SK-N-MC (cell line): ENCODE measurements around the gene HASPIN.
"Not testable (repeated sequence)": the region's sequence is repeated elsewhere in the genome, so short reads cannot be mapped to it uniquely, and the experiment has no call there.

Experiments used
- DNase-seq: peaks from one replicate; pipeline ENCODE4 v3.0.0-alpha.2; 2011; ENCODE audit warnings: low read depth, low spot score
- H3K27ac ChIP-seq: fragments of 200-600 bp; sonication (generic); 2 replicates; pipeline ENCODE4 v1.5.1; 2016; ENCODE audit warnings: mixed run types
- H3K36me3 ChIP-seq: fragments of 200-600 bp; sonication (generic); 2 replicates; pipeline ENCODE4 v1.6.1; 2017; ENCODE audit warnings: antibody characterized with exemption, low read length, mixed read lengths; ENCODE audit not compliant: insufficient read depth
- H3K4me3 ChIP-seq: fragments of 200-600 bp; sonication (generic); 2 replicates; pipeline ENCODE4 v1.5.1; 2016
- H3K9ac ChIP-seq: fragments of 200-600 bp; sonication (generic); 2 replicates; pipeline ENCODE4 v1.8.0; 2017; ENCODE audit warnings: mixed run types, mixed read lengths; ENCODE audit not compliant: insufficient read length
- H3K9me3 ChIP-seq: fragments of 200-600 bp; sonication (generic); 2 replicates; pipeline ENCODE4 v1.6.1; 2017; ENCODE audit warnings: low read depth, mild to moderate bottlenecking, antibody characterized with exemption, low read length, moderate library complexity, mixed read lengths
- EZH2 ChIP-seq: fragments of 200-600 bp; sonication (generic); IDR thresholded peaks from one replicate; pipeline ENCODE4 v1.6.1; 2017; ENCODE audit warnings: antibody characterized with exemption
- FOXP2 ChIP-seq: optimal IDR thresholded peaks from 2 replicates; pipeline ENCODE3; 2011; ENCODE audit warnings: mild to moderate bottlenecking, moderate library complexity; ENCODE audit not compliant: insufficient read depth; ENCODE audit errors: extremely low read length, control extremely low read depth
- POLR2AphosphoS5 ChIP-seq: IDR thresholded peaks from 2 replicates; pipeline ENCODE4 v1.6.1; 2012; ENCODE audit warnings: mild to moderate bottlenecking, low read depth, low read length, borderline replicate concordance

HASPIN gene

GRCh38 chr17:3693829-3694231 is 29.9 kb upstream of the HASPIN start:
- Histone ChIP-seq H3K4me3 (no peak overlapping the region), H3K27ac (no peak overlapping the region), H3K36me3 (no peaks in the 10 kb centered on the region), H3K9me3 (no peaks in the 10 kb centered on the region), H3K9ac (no peak overlapping the region)
- DNase-seq: no peak
- TF ChIP-seq POLR2AphosphoS5: no peak

GRCh38 chr17:3695129-3695722 is 28.5 kb upstream of the HASPIN start:
- H3K27ac ChIP-seq: no peak overlapping the region
- peak overlapping the region; percentile 85 for H3K4me3 ChIP-seq
- no peaks in the 10 kb centered on the region for H3K36me3 ChIP-seq
- no peaks in the 10 kb centered on the region for H3K9me3 ChIP-seq
- TF ChIP-seq FOXP2 (no peak), POLR2AphosphoS5 (no peak), EZH2 (no peak)
- DNase-seq: no peak
- H3K9ac ChIP-seq: no peak overlapping the region

GRCh38 chr17:3695723-3696411 is 27.8 kb upstream of the HASPIN start, which contains the start of gene P2RX5:
TSS of gene P2RX5 (minus strand) at chr17:3696155. CDS start at chr17:3696005, 150 bp downstream.
- DNase-seq: no peak
- H3K9ac ChIP-seq: peak within 1 kb of the TSS; percentile 29
- no peak for TF ChIP-seq EZH2
- no peak for TF ChIP-seq FOXP2
- no peak for TF ChIP-seq POLR2AphosphoS5
- H3K27ac ChIP-seq: no peak within 1 kb of the TSS
- H3K9me3 ChIP-seq: no peaks in the 10 kb centered on the region
- peak within 1 kb of the TSS; percentile 85 for H3K4me3 ChIP-seq
- H3K36me3 ChIP-seq: no peaks in the 10 kb centered on the region

- Histone ChIP-seq H3K9ac (no peak overlapping the region), H3K9me3 (no peaks in the 10 kb centered on the region), H3K36me3 (no peaks in the 10 kb centered on the region), H3K4me3 (no peak overlapping the region), H3K27ac (no peak overlapping the region)
- TF ChIP-seq POLR2AphosphoS5 (no peak), FOXP2 (no peak), EZH2 (no peak)
- DNase-seq: no peak
Observed at GRCh38 chr17:3697103-3697476, 26.6 kb upstream of the HASPIN start.

GRCh38 chr17:3698139-3698538 is 25.6 kb upstream of the HASPIN start:
- Histone ChIP-seq H3K4me3 (no peak overlapping the region), H3K9me3 (no peaks in the 10 kb centered on the region), H3K9ac (no peak overlapping the region), H3K36me3 (no peaks in the 10 kb centered on the region), H3K27ac (no peak overlapping the region)
- no peak for TF ChIP-seq POLR2AphosphoS5
- TF ChIP-seq EZH2: no peak
- no peak for TF ChIP-seq FOXP2
- no peak for DNase-seq

GRCh38 chr17:3699951-3700350 is 23.8 kb upstream of the HASPIN start:
- Histone ChIP-seq H3K27ac (no peak overlapping the region), H3K9me3 (no peaks in the 10 kb centered on the region), H3K36me3 (no peaks in the 10 kb centered on the region), H3K4me3 (no peak overlapping the region), H3K9ac (no peak overlapping the region)
- DNase-seq: no peak
- TF ChIP-seq POLR2AphosphoS5 (no peak), EZH2 (no peak), FOXP2 (no peak)

- not testable (repeated sequence) for DNase-seq, H3K9ac ChIP-seq, H3K4me3 ChIP-seq, H3K27ac ChIP-seq, H3K36me3 ChIP-seq, H3K9me3 ChIP-seq
Observed at GRCh38 chr17:3702041-3702539, 21.6 kb upstream of the HASPIN start.

- DNase-seq: no peak
- H3K27ac ChIP-seq: no peak overlapping the region
- no peaks in the 10 kb centered on the region for H3K36me3 ChIP-seq
- no peaks in the 10 kb centered on the region for H3K9me3 ChIP-seq
- no peak overlapping the region for H3K4me3 ChIP-seq
- H3K9ac ChIP-seq: no peak overlapping the region
- TF ChIP-seq EZH2 (no peak), FOXP2 (no peak), POLR2AphosphoS5 (no peak)
Observed at GRCh38 chr17:3704931-3705717, 18.6 kb upstream of the HASPIN start.

GRCh38 chr17:3705718-3705984 is 18.1 kb upstream of the HASPIN start:
- not testable (repeated sequence) for H3K9ac ChIP-seq, DNase-seq, H3K9me3 ChIP-seq, H3K27ac ChIP-seq, H3K36me3 ChIP-seq, H3K4me3 ChIP-seq
